SKM-1 (cell line): ENCODE measurements around the gene HERC2.
"Not testable (repeated sequence)": the region's sequence is repeated elsewhere in the genome, so short reads cannot be mapped to it uniquely, and the experiment has no call there.

Experiments used
- DNase-seq: peaks from one replicate; lab custom pipeline; 2025; ENCODE audit not compliant: unreplicated experiment; lab: John Stamatoyannopoulos, UW

The HERC2 gene

GRCh38 chr15:28136236-28136904, 185.6 kb downstream of the HERC2 start:
- not testable (repeated sequence) for DNase-seq

- DNase-seq: no peak
These were observed 188.7 kb downstream of the HERC2 start for GRCh38 chr15:28133281-28133680.

- no peak for DNase-seq
These were observed 189.3 kb downstream of the HERC2 start for GRCh38 chr15:28132524-28133275.

GRCh38 chr15:28131946-28132345, 190.0 kb downstream of the HERC2 start:
- DNase-seq: no peak

GRCh38 chr15:28131400-28131799, 190.6 kb downstream of the HERC2 start:
- DNase-seq: no peak

- DNase-seq: no peak
These were observed 191.3 kb downstream of the HERC2 start for GRCh38 chr15:28130651-28131050.

- DNase-seq: no peak
These were observed 192.6 kb downstream of the HERC2 start for GRCh38 chr15:28129231-28129848.

- no peak for DNase-seq
These were observed 193.9 kb downstream of the HERC2 start for GRCh38 chr15:28128031-28128430.

GRCh38 chr15:28127036-28127435, 194.9 kb downstream of the HERC2 start:
- DNase-seq: no peak

- DNase-seq: no peak
These were observed 196.0 kb downstream of the HERC2 start for GRCh38 chr15:28125673-28126651.

GRCh38 chr15:28124841-28125240, 197.1 kb downstream of the HERC2 start:
- no peak for DNase-seq

GRCh38 chr15:28123408-28124023, 198.5 kb downstream of the HERC2 start:
- DNase-seq: peak; percentile 73

GRCh38 chr15:28122038-28122949, 199.7 kb downstream of the HERC2 start:
- DNase-seq: no peak

- DNase-seq: not testable (repeated sequence)
These were observed 200.4 kb downstream of the HERC2 start for GRCh38 chr15:28121577-28121976.

GRCh38 chr15:28120359-28120640, 201.7 kb downstream of the HERC2 start:
- no peak for DNase-seq

GRCh38 chr15:28118531-28118930, 203.4 kb downstream of the HERC2 start:
- no peak for DNase-seq

- no peak for DNase-seq
These were observed 203.9 kb downstream of the HERC2 start for GRCh38 chr15:28118083-28118482.

GRCh38 chr15:28117432-28117990, 204.5 kb downstream of the HERC2 start:
- no peak for DNase-seq
